GM23338 (cell line): Measurements from ENCODE around the gene PIBF1. TPM values are rescaled to one million over a fixed set of nuclear protein-coding genes. Genes with fewer than 3 reads are reported as not detected.

Source experiments
- ATAC-seq: fragments of 200-7000 bp; cut with Tn5 transposase; 3 replicates; pipeline ENCODE4 v1.9.1; 2020
- DNase-seq: peaks from one replicate; pipeline ENCODE4 v3.0.0-alpha.2; 2015; ENCODE audit warnings: low spot score
- H2AFZ ChIP-seq: fragments of 200-600 bp; sonication (generic); 2 replicates; pipeline ENCODE4 v1.8.0; 2016; ENCODE audit warnings: antibody characterized with exemption, mild to moderate bottlenecking, moderate library complexity
- H3F3A ChIP-seq: fragments of 200-600 bp; sonication (generic); replicated peaks from 2 replicates; pipeline ENCODE4 v1.8.0; 2017; ENCODE audit warnings: antibody characterized with exemption, mixed run types, low read depth
- H3K27ac ChIP-seq: fragments of 200-600 bp; sonication (generic); 2 replicates; pipeline ENCODE4 v1.6.1; 2016; ENCODE audit warnings: low read depth
- H3K27me3 ChIP-seq: fragments of 200-600 bp; sonication (generic); 2 replicates; pipeline ENCODE4 v1.8.0; 2016; ENCODE audit warnings: mild to moderate bottlenecking, mixed run types, moderate library complexity; ENCODE audit not compliant: insufficient read depth
- H3K36me3 ChIP-seq: fragments of 200-600 bp; sonication (generic); 2 replicates; pipeline ENCODE4 v1.8.0; 2016; ENCODE audit warnings: mild to moderate bottlenecking; ENCODE audit not compliant: insufficient read depth
- H3K4me1 ChIP-seq: fragments of 200-600 bp; sonication (generic); 2 replicates; pipeline ENCODE4 v1.8.0; 2016; ENCODE audit warnings: mild to moderate bottlenecking, moderate library complexity; ENCODE audit not compliant: insufficient read depth
- H3K4me2 ChIP-seq: fragments of 200-600 bp; sonication (generic); 2 replicates; pipeline ENCODE4 v1.7.1; 2017; ENCODE audit warnings: mixed run types
- H3K4me3 ChIP-seq: fragments of 200-600 bp; sonication (generic); 2 replicates; pipeline ENCODE4 v1.6.1; 2016; ENCODE audit warnings: mixed run types
- H3K79me2 ChIP-seq: fragments of 200-600 bp; sonication (generic); replicated peaks from 2 replicates; pipeline ENCODE4 v1.8.0; 2017; ENCODE audit warnings: mild to moderate bottlenecking; ENCODE audit not compliant: insufficient read depth
- H3K9me2 ChIP-seq: fragments of 200-600 bp; sonication (generic); 2 replicates; pipeline ENCODE4 v1.8.0; 2017; ENCODE audit not compliant: insufficient read depth
- H4K20me1 ChIP-seq: fragments of 200-600 bp; sonication (generic); replicated peaks from 2 replicates; pipeline ENCODE4 v1.8.0; 2017; ENCODE audit warnings: mild to moderate bottlenecking; ENCODE audit not compliant: insufficient read depth
- H3K27ac Mint-ChIP-seq: 2 replicates; pipeline ENCODE4 v1.8.0; 2020; ENCODE audit warnings: inconsistent platforms, mild to moderate bottlenecking, moderate library complexity, mixed read lengths
- H3K27me3 Mint-ChIP-seq: 3 replicates; pipeline ENCODE4 v1.8.0; 2022; ENCODE audit warnings: low read depth, mild to moderate bottlenecking, moderate library complexity, mixed read lengths, inconsistent platforms; ENCODE audit not compliant: insufficient read depth, poor library complexity
- H3K36me3 Mint-ChIP-seq: 3 replicates; pipeline ENCODE4 v1.8.0; 2021; ENCODE audit warnings: low read depth, mild to moderate bottlenecking, inconsistent platforms, moderate library complexity, mixed read lengths
- H3K4me1 Mint-ChIP-seq: 3 replicates; pipeline ENCODE4 v1.8.0; 2020; ENCODE audit warnings: mild to moderate bottlenecking, inconsistent platforms, mixed read lengths
- H3K4me3 Mint-ChIP-seq: 3 replicates; pipeline ENCODE4 v1.8.0; 2021; ENCODE audit warnings: moderate library complexity, mild to moderate bottlenecking, inconsistent platforms, mixed read lengths
- H3K9me3 Mint-ChIP-seq: 3 replicates; pipeline ENCODE4 v1.8.0; 2020; ENCODE audit warnings: moderate library complexity, mild to moderate bottlenecking, inconsistent platforms, mixed read lengths
- CTCF ChIP-seq, 2 experiments: fragments of 200-600 bp in 1 of 2; sonication (generic) in 1 of 2; conservative IDR thresholded peaks; 2 replicates each; pipeline versions ENCODE4 v1.5.1 to v1.6.1; 2016 to 2017; ENCODE audit warnings: antibody characterized with exemption in 2 of 2, low read depth in 2 of 2, mild to moderate bottlenecking in 2 of 2, moderate library complexity in 1 of 2
- POLR2AphosphoS5 ChIP-seq: IDR thresholded peaks from 2 replicates; pipeline ENCODE4 v1.6.1; 2016; ENCODE audit warnings: antibody characterized with exemption, low read depth
- ZNF114 ChIP-seq: fragments of 250-450 bp; sonication (Bioruptor Pico); IDR thresholded peaks from 2 replicates; pipeline ENCODE4 v1.5.0; 2020; ENCODE audit warnings: mild to moderate bottlenecking, moderate library complexity
- ZNF331 ChIP-seq: fragments of 250-450 bp; sonication (Bioruptor Pico); IDR thresholded peaks from 2 replicates; pipeline ENCODE4 v1.5.0; 2020; ENCODE audit warnings: low read depth, mild to moderate bottlenecking, moderate library complexity
- polyA plus RNA-seq: library from polyadenylated mRNA; unstranded; fragments of >200 nt; fragmentation: Nextera tagmentation; extraction: Ambion mirVana; gene quantifications from 2 replicates; pipeline ENCODE4 v1.2.1, GENCODE V29; 2016
- total RNA-seq: library from RNA; depleted of rRNA; stranded (reverse); fragments of >200 nt; shearing (Covaris generic); gene quantifications from 2 replicates; pipeline ENCODE4 v1.2.3, GENCODE V29; 2014
- TF ChIP-seq, protein P1 (sequence below): IDR thresholded peaks from one replicate; pipeline ENCODE4 v1.6.1; 2018; ENCODE audit warnings: antibody characterized with exemption; ENCODE audit not compliant: unreplicated experiment
- TF ChIP-seq, protein P2 (sequence below): fragments of 250-450 bp; sonication (Bioruptor Pico); IDR thresholded peaks from 2 replicates; pipeline ENCODE4 v1.5.0; 2020; ENCODE audit warnings: mild to moderate bottlenecking, moderate library complexity

Gene PIBF1
- total and polyA plus RNA-seq, 2 experiments from 2014 or later, result 14.9 to 22.6 TPM

- Mint-ChIP-seq H3K27ac (no peak overlapping the region), H3K9me3 (no peaks in the 10 kb centered on the region; the same call in 2 of the 3 replicates), H3K4me3 (peak overlapping the region; percentile 82; the same call in 1 of the 3 replicates), H3K36me3 (peaks cover 3% of the 10 kb centered on the region; the same call in 2 of the 3 replicates), H3K27me3 (peaks cover 42% of the 10 kb centered on the region), H3K4me1 (peaks cover 41% of the 10 kb centered on the region)
- Histone ChIP-seq H3K27me3 (peaks cover 51% of the 10 kb centered on the region), H3K9me2 (no peaks in the 10 kb centered on the region), H3K4me3 (peak overlapping the region; percentile 58; the same call in 1 of the 2 replicates), H3K4me1 (peaks cover 19% of the 10 kb centered on the region; the same call in 1 of the 2 replicates), H2AFZ (no peak overlapping the region), H3K79me2 (no peaks in the 10 kb centered on the region), H3K27ac (no peak overlapping the region), H3K36me3 (no peaks in the 10 kb centered on the region), H3K4me2 (peak overlapping the region; percentile 82), H4K20me1 (no peaks in the 10 kb centered on the region), H3F3A (no peaks in the 10 kb centered on the region)
- TF ChIP-seq POLR2AphosphoS5, result no peak
- TF ChIP-seq, protein P1, sequence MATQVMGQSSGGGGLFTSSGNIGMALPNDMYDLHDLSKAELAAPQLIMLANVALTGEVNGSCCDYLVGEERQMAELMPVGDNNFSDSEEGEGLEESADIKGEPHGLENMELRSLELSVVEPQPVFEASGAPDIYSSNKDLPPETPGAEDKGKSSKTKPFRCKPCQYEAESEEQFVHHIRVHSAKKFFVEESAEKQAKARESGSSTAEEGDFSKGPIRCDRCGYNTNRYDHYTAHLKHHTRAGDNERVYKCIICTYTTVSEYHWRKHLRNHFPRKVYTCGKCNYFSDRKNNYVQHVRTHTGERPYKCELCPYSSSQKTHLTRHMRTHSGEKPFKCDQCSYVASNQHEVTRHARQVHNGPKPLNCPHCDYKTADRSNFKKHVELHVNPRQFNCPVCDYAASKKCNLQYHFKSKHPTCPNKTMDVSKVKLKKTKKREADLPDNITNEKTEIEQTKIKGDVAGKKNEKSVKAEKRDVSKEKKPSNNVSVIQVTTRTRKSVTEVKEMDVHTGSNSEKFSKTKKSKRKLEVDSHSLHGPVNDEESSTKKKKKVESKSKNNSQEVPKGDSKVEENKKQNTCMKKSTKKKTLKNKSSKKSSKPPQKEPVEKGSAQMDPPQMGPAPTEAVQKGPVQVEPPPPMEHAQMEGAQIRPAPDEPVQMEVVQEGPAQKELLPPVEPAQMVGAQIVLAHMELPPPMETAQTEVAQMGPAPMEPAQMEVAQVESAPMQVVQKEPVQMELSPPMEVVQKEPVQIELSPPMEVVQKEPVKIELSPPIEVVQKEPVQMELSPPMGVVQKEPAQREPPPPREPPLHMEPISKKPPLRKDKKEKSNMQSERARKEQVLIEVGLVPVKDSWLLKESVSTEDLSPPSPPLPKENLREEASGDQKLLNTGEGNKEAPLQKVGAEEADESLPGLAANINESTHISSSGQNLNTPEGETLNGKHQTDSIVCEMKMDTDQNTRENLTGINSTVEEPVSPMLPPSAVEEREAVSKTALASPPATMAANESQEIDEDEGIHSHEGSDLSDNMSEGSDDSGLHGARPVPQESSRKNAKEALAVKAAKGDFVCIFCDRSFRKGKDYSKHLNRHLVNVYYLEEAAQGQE, result no peak
- TF ChIP-seq CTCF (conservative IDR thresholded peaks at IDR 0.05; ENCODE audit: low read depth in 2 of 2), result no peak
- TF ChIP-seq, protein P2, sequence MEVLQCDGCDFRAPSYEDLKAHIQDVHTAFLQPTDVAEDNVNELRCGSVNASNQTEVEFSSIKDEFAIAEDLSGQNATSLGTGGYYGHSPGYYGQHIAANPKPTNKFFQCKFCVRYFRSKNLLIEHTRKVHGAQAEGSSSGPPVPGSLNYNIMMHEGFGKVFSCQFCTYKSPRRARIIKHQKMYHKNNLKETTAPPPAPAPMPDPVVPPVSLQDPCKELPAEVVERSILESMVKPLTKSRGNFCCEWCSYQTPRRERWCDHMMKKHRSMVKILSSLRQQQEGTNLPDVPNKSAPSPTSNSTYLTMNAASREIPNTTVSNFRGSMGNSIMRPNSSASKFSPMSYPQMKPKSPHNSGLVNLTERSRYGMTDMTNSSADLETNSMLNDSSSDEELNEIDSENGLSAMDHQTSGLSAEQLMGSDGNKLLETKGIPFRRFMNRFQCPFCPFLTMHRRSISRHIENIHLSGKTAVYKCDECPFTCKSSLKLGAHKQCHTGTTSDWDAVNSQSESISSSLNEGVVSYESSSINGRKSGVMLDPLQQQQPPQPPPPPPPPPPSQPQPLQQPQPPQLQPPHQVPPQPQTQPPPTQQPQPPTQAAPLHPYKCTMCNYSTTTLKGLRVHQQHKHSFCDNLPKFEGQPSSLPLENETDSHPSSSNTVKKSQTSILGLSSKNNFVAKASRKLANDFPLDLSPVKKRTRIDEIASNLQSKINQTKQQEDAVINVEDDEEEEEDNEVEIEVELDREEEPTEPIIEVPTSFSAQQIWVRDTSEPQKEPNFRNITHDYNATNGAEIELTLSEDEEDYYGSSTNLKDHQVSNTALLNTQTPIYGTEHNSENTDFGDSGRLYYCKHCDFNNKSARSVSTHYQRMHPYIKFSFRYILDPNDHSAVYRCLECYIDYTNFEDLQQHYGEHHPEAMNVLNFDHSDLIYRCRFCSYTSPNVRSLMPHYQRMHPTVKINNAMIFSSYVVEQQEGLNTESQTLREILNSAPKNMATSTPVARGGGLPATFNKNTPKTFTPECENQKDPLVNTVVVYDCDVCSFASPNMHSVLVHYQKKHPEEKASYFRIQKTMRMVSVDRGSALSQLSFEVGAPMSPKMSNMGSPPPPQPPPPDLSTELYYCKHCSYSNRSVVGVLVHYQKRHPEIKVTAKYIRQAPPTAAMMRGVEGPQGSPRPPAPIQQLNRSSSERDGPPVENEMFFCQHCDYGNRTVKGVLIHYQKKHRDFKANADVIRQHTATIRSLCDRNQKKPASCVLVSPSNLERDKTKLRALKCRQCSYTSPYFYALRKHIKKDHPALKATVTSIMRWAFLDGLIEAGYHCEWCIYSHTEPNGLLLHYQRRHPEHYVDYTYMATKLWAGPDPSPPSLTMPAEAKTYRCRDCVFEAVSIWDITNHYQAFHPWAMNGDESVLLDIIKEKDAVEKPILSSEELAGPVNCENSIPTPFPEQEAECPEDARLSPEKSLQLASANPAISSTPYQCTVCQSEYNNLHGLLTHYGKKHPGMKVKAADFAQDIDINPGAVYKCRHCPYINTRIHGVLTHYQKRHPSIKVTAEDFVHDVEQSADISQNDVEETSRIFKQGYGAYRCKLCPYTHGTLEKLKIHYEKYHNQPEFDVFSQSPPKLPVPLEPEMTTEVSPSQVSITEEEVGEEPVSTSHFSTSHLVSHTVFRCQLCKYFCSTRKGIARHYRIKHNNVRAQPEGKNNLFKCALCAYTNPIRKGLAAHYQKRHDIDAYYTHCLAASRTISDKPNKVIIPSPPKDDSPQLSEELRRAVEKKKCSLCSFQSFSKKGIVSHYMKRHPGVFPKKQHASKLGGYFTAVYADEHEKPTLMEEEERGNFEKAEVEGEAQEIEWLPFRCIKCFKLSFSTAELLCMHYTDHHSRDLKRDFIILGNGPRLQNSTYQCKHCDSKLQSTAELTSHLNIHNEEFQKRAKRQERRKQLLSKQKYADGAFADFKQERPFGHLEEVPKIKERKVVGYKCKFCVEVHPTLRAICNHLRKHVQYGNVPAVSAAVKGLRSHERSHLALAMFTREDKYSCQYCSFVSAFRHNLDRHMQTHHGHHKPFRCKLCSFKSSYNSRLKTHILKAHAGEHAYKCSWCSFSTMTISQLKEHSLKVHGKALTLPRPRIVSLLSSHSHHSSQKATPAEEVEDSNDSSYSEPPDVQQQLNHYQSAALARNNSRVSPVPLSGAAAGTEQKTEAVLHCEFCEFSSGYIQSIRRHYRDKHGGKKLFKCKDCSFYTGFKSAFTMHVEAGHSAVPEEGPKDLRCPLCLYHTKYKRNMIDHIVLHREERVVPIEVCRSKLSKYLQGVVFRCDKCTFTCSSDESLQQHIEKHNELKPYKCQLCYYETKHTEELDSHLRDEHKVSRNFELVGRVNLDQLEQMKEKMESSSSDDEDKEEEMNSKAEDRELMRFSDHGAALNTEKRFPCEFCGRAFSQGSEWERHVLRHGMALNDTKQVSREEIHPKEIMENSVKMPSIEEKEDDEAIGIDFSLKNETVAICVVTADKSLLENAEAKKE (CRISPR knock-in tag), result no peak
- no peak for TF ChIP-seq ZNF331 (CRISPR knock-in tag)
- no peak for TF ChIP-seq ZNF114
- ATAC-seq (no peak), DNase-seq (no peak)
Observed at GRCh38 chr13:73057284-73058063, 275.5 kb downstream of the PIBF1 start.
